Cardiac muscle cell (in vitro differentiated cells and primary cell): ENCODE measurements around the gene RCC1. TPM values are rescaled to one million over a fixed set of nuclear protein-coding genes. Genes with fewer than 3 reads are reported as not detected.
"Not testable (repeated sequence)": the region's sequence is repeated elsewhere in the genome, so short reads cannot be mapped to it uniquely, and the experiment has no call there.

Experiments used
- DNase-seq, 2 donors: peaks; one replicate each; pipeline versions ENCODE4 v3.0.0 to v3.0.0-alpha.2; 2010 to 2017; ENCODE audit warnings: low read depth in 1 of 2, low spot score in 1 of 2
- H3K27ac ChIP-seq: fragments of 200-600 bp; sonication (generic); 2 replicates; pipeline ENCODE4 v1.5.1; 2016
- H3K27me3 ChIP-seq: fragments of 200-600 bp; sonication (generic); 2 replicates; pipeline ENCODE4 v1.6.0; 2016; ENCODE audit warnings: control low read depth
- H3K36me3 ChIP-seq: fragments of 200-600 bp; sonication (generic); 2 replicates; pipeline ENCODE4 v1.5.1; 2016; ENCODE audit warnings: control low read depth
- H3K4me1 ChIP-seq: fragments of 200-600 bp; sonication (generic); 2 replicates; pipeline ENCODE4 v1.8.1; 2017; ENCODE audit warnings: low read depth, mild to moderate bottlenecking, mixed run types
- H3K4me3 ChIP-seq: fragments of 200-600 bp; sonication (generic); 2 replicates; pipeline ENCODE4 v1.5.1; 2016; ENCODE audit warnings: mild to moderate bottlenecking
- H3K9me3 ChIP-seq: fragments of 200-600 bp; sonication (generic); 2 replicates; pipeline ENCODE4 v1.5.1; 2017; ENCODE audit warnings: low read depth, mild to moderate bottlenecking, control low read depth
- polyA plus RNA-seq: library from polyadenylated mRNA; unstranded; fragments of >200 nt; fragmentation: Nextera tagmentation; extraction: Ambion mirVana; gene quantifications from 2 replicates; pipeline ENCODE4 v1.2.1, GENCODE V29; 2016
- total RNA-seq: library from RNA; depleted of rRNA; stranded (reverse); fragments of >200 nt; gene quantifications from 2 replicates; pipeline ENCODE4 v1.2.3, GENCODE V29; 2016
- TF ChIP-seq, protein P1 (sequence below): IDR thresholded peaks from 2 replicates; pipeline ENCODE4 v1.5.1; 2012; ENCODE audit warnings: low read depth, mild to moderate bottlenecking, low read length

RCC1 gene
- total and polyA plus RNA-seq, 2 experiments from 2014 or later: 14.6 to 24.7 TPM

DNA sequence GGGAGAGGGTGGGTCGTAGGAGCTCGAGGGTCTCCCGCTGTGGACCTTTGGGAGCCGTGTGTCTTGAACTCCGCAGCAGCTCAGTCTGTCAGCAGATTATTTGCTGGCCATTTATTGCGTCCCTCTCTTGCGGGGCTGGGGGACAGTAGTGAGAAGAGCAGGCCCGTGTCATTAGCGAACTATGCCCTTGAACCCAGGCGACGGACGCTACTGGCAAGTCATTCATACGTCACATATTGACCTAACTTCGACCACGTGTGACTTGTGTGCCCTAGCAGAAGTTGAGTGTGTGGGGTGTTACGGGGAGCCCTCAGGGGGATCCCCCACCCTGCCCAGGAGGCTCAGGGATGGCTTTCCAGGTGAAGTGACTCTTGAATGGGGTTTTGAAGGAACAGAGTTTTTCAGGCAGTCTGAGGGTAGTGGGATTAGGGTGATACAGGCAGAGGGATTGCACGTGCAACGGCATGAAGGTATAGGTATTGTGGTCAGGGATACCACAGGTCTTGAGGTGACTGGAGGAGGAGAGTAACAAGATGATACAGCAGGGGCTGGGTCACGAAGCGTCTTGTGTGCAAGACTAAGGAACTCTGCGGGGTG lies 13.0 kb downstream of the RCC1 start:
- TF ChIP-seq, protein P1, sequence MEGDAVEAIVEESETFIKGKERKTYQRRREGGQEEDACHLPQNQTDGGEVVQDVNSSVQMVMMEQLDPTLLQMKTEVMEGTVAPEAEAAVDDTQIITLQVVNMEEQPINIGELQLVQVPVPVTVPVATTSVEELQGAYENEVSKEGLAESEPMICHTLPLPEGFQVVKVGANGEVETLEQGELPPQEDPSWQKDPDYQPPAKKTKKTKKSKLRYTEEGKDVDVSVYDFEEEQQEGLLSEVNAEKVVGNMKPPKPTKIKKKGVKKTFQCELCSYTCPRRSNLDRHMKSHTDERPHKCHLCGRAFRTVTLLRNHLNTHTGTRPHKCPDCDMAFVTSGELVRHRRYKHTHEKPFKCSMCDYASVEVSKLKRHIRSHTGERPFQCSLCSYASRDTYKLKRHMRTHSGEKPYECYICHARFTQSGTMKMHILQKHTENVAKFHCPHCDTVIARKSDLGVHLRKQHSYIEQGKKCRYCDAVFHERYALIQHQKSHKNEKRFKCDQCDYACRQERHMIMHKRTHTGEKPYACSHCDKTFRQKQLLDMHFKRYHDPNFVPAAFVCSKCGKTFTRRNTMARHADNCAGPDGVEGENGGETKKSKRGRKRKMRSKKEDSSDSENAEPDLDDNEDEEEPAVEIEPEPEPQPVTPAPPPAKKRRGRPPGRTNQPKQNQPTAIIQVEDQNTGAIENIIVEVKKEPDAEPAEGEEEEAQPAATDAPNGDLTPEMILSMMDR: no peak
- Histone ChIP-seq H3K4me3 (peak overlapping the region; percentile 57), H3K27me3 (no peaks in the 10 kb centered on the region), H3K27ac (no peak overlapping the region), H3K4me1 (peaks cover 6% of the 10 kb centered on the region), H3K9me3 (no peaks in the 10 kb centered on the region), H3K36me3 (no peaks in the 10 kb centered on the region)
- peak in 1 of 2 donors; percentile 15 for DNase-seq

DNA sequence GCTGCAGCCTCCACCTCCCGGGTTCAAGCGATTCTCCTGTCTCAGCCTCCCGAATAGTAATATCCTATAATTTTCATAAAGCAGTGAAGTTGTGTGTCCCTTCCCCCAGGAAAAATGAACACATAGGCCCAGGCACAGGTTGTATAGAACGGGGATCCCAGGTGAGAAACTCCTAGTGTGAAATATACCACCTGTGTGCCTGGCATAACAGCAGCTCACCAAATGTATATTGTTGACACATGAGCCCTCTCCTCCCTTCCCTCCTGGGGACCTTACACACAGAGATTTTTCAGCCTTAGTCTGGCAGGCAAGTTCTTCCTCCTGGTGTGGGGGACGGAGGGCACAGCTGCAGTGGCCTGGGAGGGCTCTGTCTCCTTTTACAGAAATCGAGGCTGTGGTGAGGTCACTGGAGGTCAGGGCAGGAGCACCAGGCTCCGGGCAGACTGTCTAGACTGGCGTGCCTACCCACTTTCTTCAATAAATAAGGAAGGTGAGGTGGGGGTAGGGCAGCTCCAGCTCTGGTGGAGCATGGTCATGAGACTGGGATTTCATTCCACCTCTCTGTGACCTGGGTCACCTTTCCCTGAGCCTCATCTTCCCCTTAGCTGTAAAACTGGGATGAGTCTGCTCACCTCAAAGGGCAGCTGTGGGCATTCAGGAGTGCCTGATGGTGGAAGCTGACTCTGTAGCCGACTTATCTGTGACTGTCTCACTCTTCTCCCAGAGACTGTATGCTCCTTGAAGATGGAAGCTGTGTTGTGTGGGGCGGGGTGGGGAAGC lies 14.3 kb downstream of the RCC1 start:
- no peaks in the 10 kb centered on the region for H3K36me3 ChIP-seq
- TF ChIP-seq, protein P1: no peak
- peaks cover 13% of the 10 kb centered on the region for H3K4me1 ChIP-seq
- no peaks in the 10 kb centered on the region for H3K9me3 ChIP-seq
- H3K4me3 ChIP-seq: no peak overlapping the region
- H3K27me3 ChIP-seq: no peaks in the 10 kb centered on the region
- no peak for DNase-seq
- H3K27ac ChIP-seq: no peak overlapping the region

DNA sequence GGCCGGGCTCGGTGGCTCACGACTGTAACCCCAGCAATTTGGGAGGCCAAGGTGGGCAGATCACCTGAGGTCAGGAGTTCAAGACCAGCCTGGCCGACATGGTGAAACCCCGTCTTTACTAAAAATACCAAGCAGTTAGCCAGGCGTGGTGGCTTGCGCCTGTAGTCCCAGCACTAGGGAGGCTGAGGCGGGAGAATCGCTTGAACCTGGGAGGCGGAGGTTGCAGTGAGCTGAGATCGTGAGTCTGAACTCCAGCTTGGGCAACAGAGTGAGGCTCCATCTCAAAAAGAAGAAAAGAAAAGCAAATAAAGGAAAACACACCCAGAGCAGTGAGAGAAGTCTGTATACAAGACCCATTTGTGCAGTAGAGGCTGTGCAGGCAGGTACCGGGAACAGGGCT lies 15.0 kb downstream of the RCC1 start:
- H3K27ac ChIP-seq, H3K27me3 ChIP-seq, DNase-seq, H3K4me3 ChIP-seq, H3K36me3 ChIP-seq, H3K9me3 ChIP-seq: not testable (repeated sequence)
- H3K4me1 ChIP-seq: peaks cover 19% of the 10 kb centered on the region

DNA sequence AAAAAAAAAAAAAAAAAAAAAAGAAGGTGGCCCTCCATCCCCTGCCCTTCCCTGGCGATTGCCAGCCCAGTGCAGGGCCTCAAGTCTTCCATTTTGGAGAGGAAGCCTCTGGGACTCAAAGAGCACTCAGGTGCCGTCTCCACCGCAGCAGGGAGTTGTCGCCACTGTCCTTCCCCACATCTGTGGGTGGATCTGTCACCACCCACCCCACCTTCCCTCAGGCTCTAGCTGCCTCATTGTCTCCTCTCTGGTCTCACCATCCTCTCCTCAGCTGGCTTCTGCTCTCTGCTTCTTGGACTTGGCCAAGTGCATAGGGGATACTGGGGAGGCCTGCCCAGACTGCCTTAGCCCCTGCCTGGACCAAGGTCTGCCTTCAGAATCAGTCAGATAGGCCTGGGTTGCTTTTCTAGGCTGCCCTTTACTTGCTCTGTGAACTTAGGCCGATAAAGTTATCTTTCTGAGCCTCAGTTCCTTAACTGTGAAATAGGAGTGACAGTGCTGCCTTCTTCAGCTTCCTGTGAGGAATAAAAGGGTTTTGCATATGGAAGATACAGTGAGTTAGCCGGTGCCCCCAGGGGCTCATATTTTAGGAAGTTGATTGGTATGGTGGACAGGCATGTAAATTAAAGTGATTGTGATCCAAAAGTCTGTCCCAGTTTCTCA lies 15.8 kb downstream of the RCC1 start:
- H3K27ac ChIP-seq: peak overlapping the region; percentile 18
- no peaks in the 10 kb centered on the region for H3K27me3 ChIP-seq
- TF ChIP-seq, protein P1: no peak
- no peak overlapping the region for H3K4me3 ChIP-seq
- no peak for DNase-seq
- H3K4me1 ChIP-seq: peaks cover 19% of the 10 kb centered on the region
- no peaks in the 10 kb centered on the region for H3K36me3 ChIP-seq
- H3K9me3 ChIP-seq: no peaks in the 10 kb centered on the region

DNA sequence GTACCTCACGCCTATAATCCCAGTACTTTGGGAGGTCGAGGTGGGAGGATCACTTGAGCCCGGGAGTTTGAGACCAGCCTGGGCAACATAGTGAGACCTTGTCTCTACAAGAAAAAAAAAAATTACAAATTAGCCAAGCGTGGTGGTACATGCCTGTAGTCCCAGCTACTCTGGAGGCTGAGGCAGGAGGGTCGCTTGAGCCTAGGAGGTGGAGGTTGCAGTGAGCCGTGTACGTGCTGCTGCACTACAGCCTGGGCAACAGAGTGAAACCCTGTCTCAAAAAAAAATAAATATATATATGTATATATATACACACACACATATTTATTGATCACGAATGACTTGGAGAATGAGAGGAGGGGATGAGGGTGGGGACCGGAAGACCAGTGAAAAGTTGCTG lies 16.7 kb downstream of the RCC1 start:
- H3K4me3 ChIP-seq, H3K27me3 ChIP-seq, DNase-seq, H3K9me3 ChIP-seq, H3K27ac ChIP-seq, H3K36me3 ChIP-seq: not testable (repeated sequence)
- peaks cover 19% of the 10 kb centered on the region for H3K4me1 ChIP-seq

DNA sequence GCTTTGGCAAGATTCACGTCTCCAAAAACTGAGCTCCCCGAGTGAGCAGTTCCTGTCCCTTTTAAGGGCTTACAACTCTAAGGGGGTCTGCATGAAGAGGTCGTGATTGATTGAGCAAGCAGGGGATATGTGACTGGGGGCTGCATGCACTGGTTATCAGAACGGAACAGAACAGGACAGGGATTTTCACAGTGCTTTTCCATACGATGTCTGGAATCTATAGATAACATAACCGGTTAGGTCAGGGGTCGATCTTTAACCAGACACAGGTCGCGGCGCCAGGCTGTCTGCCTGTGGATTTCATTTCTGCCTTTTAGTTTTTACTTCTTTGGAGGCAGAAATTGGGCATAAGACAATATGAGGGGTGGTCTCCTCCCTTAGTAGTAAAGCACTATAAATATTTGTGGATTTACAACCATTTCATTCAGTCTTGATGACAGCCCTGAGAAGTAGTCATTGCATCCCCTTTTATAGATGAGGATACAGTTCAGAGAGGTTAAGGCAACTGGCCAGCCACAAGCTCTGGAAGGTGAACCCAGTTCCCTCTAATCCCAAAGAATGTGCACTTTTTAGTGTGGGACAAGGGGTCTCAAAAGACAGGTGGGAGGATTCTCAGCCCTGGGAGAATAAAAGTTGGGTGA lies 19.3 kb downstream of the RCC1 start:
- not testable (repeated sequence) for H3K36me3 ChIP-seq, H3K9me3 ChIP-seq, H3K4me3 ChIP-seq, H3K27me3 ChIP-seq, DNase-seq
- peak overlapping the region; percentile 82 for H3K27ac ChIP-seq
- H3K4me1 ChIP-seq: peaks cover 13% of the 10 kb centered on the region
